ENCODE measurements around the gene HRH1. TPM values are rescaled to one million over a fixed set of nuclear protein-coding genes. Genes with fewer than 3 reads are reported as not detected.

The HRH1 gene
- total and polyA plus RNA-seq, 4 donors, result 2.3 to 8.3 (median 4.6) TPM

DNA sequence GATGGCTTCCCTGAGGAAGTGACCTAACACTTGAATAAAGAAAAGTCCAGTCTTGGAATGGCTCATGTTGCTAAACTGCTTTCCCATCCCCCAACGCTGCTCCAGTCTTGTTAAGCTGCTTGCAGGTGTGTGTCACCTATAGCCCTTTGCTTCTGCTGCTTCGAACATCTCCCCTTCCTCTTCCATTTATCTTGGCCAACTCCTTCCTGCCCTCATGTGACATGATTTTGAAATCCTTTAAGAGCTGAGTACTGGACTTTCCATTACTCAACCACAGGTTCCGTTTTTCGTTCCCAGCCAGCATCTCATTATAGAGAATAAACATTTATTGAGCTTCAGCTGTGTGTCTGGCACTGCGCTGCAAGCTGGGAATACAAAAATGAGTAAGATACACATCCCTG lies 119.6 kb downstream of the HRH1 start:
- peak in 1 of 3 donors; percentile 30 for DNase-seq
- WGBS, 2 donors, result 31 to 55% methylated on average over 5 of the region's 5 CpGs
- H3K27ac ChIP-seq (ENCODE audit: low read depth in 1 of 2, low read length in 1 of 2), result peak overlapping the region in 1 of 2 donors; percentile 69
- no peak overlapping the region for H3K9ac ChIP-seq (ENCODE audit: insufficient read depth in 1 of 2, low read length in 2 of 2)
- TF ChIP-seq, protein P1, sequence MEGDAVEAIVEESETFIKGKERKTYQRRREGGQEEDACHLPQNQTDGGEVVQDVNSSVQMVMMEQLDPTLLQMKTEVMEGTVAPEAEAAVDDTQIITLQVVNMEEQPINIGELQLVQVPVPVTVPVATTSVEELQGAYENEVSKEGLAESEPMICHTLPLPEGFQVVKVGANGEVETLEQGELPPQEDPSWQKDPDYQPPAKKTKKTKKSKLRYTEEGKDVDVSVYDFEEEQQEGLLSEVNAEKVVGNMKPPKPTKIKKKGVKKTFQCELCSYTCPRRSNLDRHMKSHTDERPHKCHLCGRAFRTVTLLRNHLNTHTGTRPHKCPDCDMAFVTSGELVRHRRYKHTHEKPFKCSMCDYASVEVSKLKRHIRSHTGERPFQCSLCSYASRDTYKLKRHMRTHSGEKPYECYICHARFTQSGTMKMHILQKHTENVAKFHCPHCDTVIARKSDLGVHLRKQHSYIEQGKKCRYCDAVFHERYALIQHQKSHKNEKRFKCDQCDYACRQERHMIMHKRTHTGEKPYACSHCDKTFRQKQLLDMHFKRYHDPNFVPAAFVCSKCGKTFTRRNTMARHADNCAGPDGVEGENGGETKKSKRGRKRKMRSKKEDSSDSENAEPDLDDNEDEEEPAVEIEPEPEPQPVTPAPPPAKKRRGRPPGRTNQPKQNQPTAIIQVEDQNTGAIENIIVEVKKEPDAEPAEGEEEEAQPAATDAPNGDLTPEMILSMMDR (IDR thresholded peaks at IDR 0.05; ENCODE audit: control extremely low read depth, extremely low read depth), result no peak
- no peaks in the 10 kb centered on the region for H3K9me3 ChIP-seq (ENCODE audit: control insufficient read depth in 4 of 4, insufficient read depth in 3 of 4, low read length in 3 of 4)
- ATAC-seq (ENCODE audit: insufficient read depth, low FRiP score), result no peak
- peaks cover 0 to 9% (median 1%) of the 10 kb centered on the region in 4 donors for H3K36me3 ChIP-seq (ENCODE audit: control insufficient read depth in 4 of 4, insufficient read depth in 4 of 4, low read length in 4 of 4)
- no peaks in the 10 kb centered on the region for H3K27me3 ChIP-seq (ENCODE audit: control insufficient read depth in 3 of 3, insufficient read depth in 3 of 3, low read length in 2 of 3)
- H3K4me3 ChIP-seq, result no peak overlapping the region
- peaks cover 0 to 10% (median 0%) of the 10 kb centered on the region in 5 donors for H3K4me1 ChIP-seq (ENCODE audit: control insufficient read depth in 5 of 5, insufficient read depth in 5 of 5, low read length in 5 of 5)

GRCh38 chr3:11274566-11275142 lies 120.4 kb downstream of the HRH1 start:
- TF ChIP-seq, protein P1 (IDR thresholded peaks at IDR 0.05; ENCODE audit: control extremely low read depth, extremely low read depth), result no peak
- no peak overlapping the region for H3K4me3 ChIP-seq
- DNase-seq (no peak), ATAC-seq (ENCODE audit: insufficient read depth, low FRiP score) (no peak)
- peak overlapping the region in 1 of 2 donors; percentile 69 for H3K27ac ChIP-seq (ENCODE audit: low read depth in 1 of 2, low read length in 1 of 2)
- peaks cover 0 to 10% (median 2%) of the 10 kb centered on the region in 4 donors for H3K36me3 ChIP-seq (ENCODE audit: control insufficient read depth in 4 of 4, insufficient read depth in 4 of 4, low read length in 4 of 4)
- WGBS, 2 donors, result 70 to 83% methylated on average over 6 of the region's 6 CpGs
- no peaks in the 10 kb centered on the region for H3K9me3 ChIP-seq (ENCODE audit: control insufficient read depth in 4 of 4, insufficient read depth in 3 of 4, low read length in 3 of 4)
- H3K4me1 ChIP-seq (ENCODE audit: control insufficient read depth in 5 of 5, insufficient read depth in 5 of 5, low read length in 5 of 5), result peaks cover 0 to 10% (median 0%) of the 10 kb centered on the region in 5 donors
- no peaks in the 10 kb centered on the region for H3K27me3 ChIP-seq (ENCODE audit: control insufficient read depth in 3 of 3, insufficient read depth in 3 of 3, low read length in 2 of 3)
- no peak overlapping the region for H3K9ac ChIP-seq (ENCODE audit: insufficient read depth in 1 of 2, low read length in 2 of 2)

DNA sequence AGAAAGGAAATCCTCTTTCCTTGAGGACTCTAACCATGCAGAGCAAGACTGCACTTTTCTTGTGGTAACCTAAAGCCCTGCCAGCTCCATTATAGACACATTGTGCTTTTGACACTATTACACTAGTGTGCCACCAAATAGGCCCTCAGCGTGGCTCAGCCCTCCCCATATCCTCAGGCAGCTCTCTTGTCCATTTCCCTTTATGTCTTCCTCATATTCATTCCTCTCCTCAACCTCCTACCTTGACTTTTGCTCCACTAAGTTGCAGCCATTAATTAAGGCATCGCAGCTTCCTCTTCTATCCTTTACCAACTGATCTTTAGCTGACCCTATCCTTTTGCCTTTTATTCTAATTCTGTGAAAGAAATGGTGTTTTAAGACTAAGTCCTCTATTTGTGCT lies 121.6 kb downstream of the HRH1 start:
- no peak for DNase-seq
- no peak for ATAC-seq (ENCODE audit: insufficient read depth, low FRiP score)
- Histone ChIP-seq H3K4me1 (ENCODE audit: control insufficient read depth in 5 of 5, insufficient read depth in 5 of 5, low read length in 5 of 5) (peaks cover 0 to 10% (median 0%) of the 10 kb centered on the region in 5 donors), H3K27ac (ENCODE audit: low read depth in 1 of 2, low read length in 1 of 2) (no peak overlapping the region), H3K36me3 (ENCODE audit: control insufficient read depth in 4 of 4, insufficient read depth in 4 of 4, low read length in 4 of 4) (peaks cover 2 to 10% (median 5%) of the 10 kb centered on the region in 4 donors), H3K27me3 (ENCODE audit: control insufficient read depth in 3 of 3, insufficient read depth in 3 of 3, low read length in 2 of 3) (no peaks in the 10 kb centered on the region), H3K9ac (ENCODE audit: insufficient read depth in 1 of 2, low read length in 2 of 2) (no peak overlapping the region), H3K9me3 (ENCODE audit: control insufficient read depth in 4 of 4, insufficient read depth in 3 of 4, low read length in 3 of 4) (no peaks in the 10 kb centered on the region), H3K4me3 (no peak overlapping the region)
- TF ChIP-seq, protein P1 (IDR thresholded peaks at IDR 0.05; ENCODE audit: control extremely low read depth, extremely low read depth), result no peak
- WGBS, 2 donors, result 19 to 35% methylated on average over 2 of the region's 2 CpGs

DNA sequence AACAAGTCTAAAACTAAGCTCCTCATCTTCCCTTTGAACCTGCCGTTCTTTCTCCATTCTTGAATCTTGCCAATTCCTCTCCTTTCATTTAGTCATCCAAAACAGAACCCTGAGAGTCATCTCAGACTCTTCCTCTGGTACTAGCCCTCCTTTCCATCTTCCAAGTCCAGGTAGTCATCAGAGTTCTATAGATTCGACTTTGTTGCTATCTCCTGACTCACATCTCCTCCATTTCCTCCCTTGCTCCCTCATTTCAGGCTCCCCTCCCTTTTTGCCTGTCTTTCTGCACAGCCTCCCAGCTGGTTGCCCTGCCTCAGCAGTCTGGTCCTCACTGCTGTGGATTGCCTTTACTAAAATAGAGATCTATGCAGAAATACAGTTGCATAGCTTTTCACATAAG lies 122.6 kb downstream of the HRH1 start:
- H3K9me3 ChIP-seq (ENCODE audit: control insufficient read depth in 4 of 4, insufficient read depth in 3 of 4, low read length in 3 of 4), result no peaks in the 10 kb centered on the region
- WGBS, 2 donors, result 88% methylated on average over 2 of the region's 2 CpGs
- H3K27me3 ChIP-seq (ENCODE audit: control insufficient read depth in 3 of 3, insufficient read depth in 3 of 3, low read length in 2 of 3), result no peaks in the 10 kb centered on the region
- H3K4me3 ChIP-seq, result no peak overlapping the region
- TF ChIP-seq, protein P1 (IDR thresholded peaks at IDR 0.05; ENCODE audit: control extremely low read depth, extremely low read depth), result no peak
- DNase-seq, result no peak
- no peak for ATAC-seq (ENCODE audit: insufficient read depth, low FRiP score)
- no peak overlapping the region for H3K9ac ChIP-seq (ENCODE audit: insufficient read depth in 1 of 2, low read length in 2 of 2)
- peaks cover under 1 to 13% (median 1%) of the 10 kb centered on the region in 5 donors for H3K4me1 ChIP-seq (ENCODE audit: control insufficient read depth in 5 of 5, insufficient read depth in 5 of 5, low read length in 5 of 5)
- peaks cover 3 to 10% (median 8%) of the 10 kb centered on the region in 4 donors for H3K36me3 ChIP-seq (ENCODE audit: control insufficient read depth in 4 of 4, insufficient read depth in 4 of 4, low read length in 4 of 4)
- no peak overlapping the region for H3K27ac ChIP-seq (ENCODE audit: low read depth in 1 of 2, low read length in 1 of 2)
